GM12891 (cell line): ENCODE measurements around the gene GRB14.
"Not testable (repeated sequence)": the region's sequence is repeated elsewhere in the genome, so short reads cannot be mapped to it uniquely, and the experiment has no call there.

ENCODE experiments used
- DNase-seq: peaks from one replicate; pipeline ENCODE4 v3.0.0; 2011; ENCODE audit warnings: low spot score; ENCODE audit not compliant: insufficient read length
- FAIRE-seq: peaks from 2 replicates; lab custom pipeline; 2011; peaks lifted over from hg19 to GRCh38; lab: Jason Lieb, UNC
- PAX5 ChIP-seq: IDR thresholded peaks from 2 replicates; pipeline ENCODE4 v1.6.1; 2011; ENCODE audit warnings: low read length, moderate library complexity, mild to moderate bottlenecking; ENCODE audit not compliant: insufficient read depth, severe bottlenecking
- POLR2A ChIP-seq: IDR thresholded peaks from 2 replicates; pipeline ENCODE4 v1.6.1; 2011; ENCODE audit warnings: low read depth, low read length, control low read depth
- POLR2AphosphoS5 ChIP-seq: IDR thresholded peaks from 2 replicates; pipeline ENCODE4 v1.6.1; 2011; ENCODE audit warnings: low read depth, low read length, control low read depth
- POU2F2 ChIP-seq: IDR thresholded peaks from 2 replicates; pipeline ENCODE4 v1.6.1; 2011; ENCODE audit warnings: low read depth, mild to moderate bottlenecking, control low read depth, low read length, moderate library complexity
- SPI1 ChIP-seq: IDR thresholded peaks from 2 replicates; pipeline ENCODE4 v1.6.1; 2011; ENCODE audit warnings: low read depth, low read length, control low read depth
- TAF1 ChIP-seq: IDR thresholded peaks from 2 replicates; pipeline ENCODE4 v1.6.1; 2011; ENCODE audit warnings: low read depth, low read length, control low read depth

GRB14 gene

DNA sequence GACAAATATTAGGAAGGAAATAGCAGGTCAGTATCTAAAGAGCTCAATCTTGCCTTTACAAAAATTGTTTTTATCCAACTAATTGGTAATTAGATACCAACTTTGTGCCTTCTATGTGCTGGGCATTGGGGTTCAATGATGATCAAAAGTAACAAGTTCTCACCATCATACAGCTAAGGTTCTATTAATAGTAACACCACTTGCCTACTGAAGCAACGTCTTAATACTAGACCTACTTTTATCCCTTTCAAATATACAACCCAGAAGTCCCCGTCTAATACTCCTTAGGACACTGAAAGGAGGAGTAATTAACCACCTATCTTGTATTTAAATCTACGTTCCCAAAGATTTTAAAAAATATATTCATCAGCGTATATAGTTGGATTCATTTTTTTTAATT, 59.3 kb downstream of the GRB14 start:
- no peak for TF ChIP-seq PAX5
- TF ChIP-seq POLR2AphosphoS5 = no peak
- TF ChIP-seq SPI1 = no peak
- TF ChIP-seq POU2F2 = no peak
- TF ChIP-seq POLR2A = no peak
- no peak for TF ChIP-seq TAF1
- no peak for DNase-seq
- FAIRE-seq = no peak

DNA sequence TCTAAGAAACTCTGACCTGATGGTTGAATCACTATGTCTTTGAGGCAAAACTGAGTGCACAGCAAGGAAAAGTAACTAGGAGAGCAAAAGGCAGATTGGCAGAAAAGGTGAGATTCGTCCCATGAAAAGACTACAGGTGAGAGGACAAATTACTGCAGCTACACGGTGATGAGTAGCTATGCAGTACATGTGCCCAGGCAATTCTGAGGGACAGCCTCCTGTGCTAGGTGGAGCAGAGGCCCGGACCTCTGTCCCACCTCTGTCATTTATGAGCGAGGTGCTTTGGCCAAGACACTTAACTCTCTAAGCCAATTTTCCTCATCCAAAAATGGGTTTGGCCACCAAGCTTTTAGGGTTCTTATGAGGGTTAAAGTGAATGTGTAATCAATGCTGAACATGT, 59.9 kb downstream of the GRB14 start:
- DNase-seq (no peak), FAIRE-seq (no peak)
- no peak for TF ChIP-seq SPI1

DNA sequence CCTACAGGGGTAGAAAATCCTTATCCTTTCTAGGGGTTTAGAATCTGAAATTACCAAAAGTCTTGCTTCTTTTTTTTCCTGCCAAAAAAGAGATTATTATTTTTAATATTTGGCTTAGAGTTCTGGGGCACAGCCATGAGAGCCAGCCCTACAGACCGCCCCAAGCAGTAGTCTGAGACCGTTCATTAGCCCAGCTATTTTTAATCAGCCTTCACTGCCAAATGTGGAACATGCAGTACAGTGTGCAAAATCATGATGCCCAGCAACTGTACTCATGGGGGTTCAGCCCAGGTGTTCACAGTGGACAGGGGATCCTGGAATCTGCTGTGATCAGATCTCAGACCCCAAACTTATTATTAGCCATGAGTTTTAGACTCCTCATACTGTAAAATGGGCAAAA, 60.4 kb downstream of the GRB14 start:
- DNase-seq (no peak), FAIRE-seq (no peak)
- TF ChIP-seq POLR2AphosphoS5 (no peak), SPI1 (no peak), POLR2A (no peak)

DNA sequence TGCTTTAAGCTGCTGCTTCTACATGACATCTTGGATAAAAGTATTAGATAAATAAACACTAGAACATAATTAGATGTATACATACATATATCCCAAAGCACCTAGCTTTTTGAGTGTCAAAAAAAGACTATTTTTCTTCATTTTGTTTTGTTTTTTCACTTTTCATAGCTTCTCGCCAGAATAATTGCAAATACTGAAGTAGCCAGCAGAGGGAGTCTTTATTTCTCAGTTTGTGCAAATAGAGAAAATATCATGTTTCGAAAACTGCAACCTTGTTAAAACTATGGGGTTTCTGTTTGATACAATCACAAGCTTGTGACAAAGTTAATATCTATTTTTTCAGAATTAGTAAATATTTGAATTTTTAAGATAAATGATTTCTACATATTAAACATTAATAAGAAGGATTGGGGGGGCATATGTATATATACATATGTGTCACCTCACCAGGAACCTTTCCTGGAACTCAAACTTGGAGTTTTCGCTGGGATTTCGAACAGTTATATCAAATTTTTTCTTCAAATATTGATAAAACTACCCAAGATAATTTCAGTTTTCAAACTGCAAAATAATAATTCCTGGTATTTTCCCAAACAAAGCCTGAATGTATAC, 61.0 kb downstream of the GRB14 start:
- DNase-seq = no peak

DNA sequence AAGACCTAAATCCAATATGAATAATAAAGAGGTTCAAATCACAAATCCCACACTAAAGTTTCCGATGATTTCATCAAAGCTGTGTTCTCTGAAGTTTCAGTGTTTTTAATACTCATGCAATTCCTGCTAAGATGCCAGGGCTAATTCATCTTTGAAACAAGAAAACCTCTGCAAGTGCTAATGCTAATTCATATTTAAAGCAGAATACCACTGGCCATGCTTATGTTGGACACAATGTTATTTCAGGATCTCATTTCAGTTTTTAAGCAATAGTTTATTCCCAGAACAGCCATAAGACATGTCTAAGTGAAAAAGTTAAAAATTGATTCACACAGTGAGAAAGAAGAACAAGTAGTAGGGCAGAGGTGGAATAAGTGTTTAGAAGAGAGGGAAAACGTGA, 62.8 kb downstream of the GRB14 start:
- no peak for TF ChIP-seq POLR2AphosphoS5
- FAIRE-seq = no peak
- DNase-seq = no peak

More for the DNA sequence above, 61.0 kb downstream of the GRB14 start:
- no peak for FAIRE-seq
- no peak for TF ChIP-seq TAF1
- TF ChIP-seq PAX5 = no peak
- TF ChIP-seq POLR2AphosphoS5 = no peak
- TF ChIP-seq SPI1 = no peak
- no peak for TF ChIP-seq POU2F2
- no peak for TF ChIP-seq POLR2A

DNA sequence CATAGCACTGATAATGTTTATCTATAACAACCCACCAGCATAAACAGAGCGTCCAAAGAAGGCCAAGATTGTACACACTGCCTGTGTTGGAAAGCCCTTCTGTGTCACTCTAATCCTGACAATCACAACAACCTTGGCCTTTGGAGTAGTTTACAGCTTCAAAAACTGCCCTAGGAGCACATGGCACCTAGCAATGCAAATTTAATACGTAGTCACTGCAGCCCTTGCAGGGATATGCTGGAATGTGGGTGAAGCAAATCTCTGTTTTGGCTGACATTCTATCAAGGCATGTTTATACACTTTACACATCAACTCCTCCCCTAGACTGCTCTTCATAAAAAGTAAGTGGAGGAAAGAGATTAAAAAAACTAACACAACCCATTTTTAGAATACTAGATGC, 66.8 kb downstream of the GRB14 start:
- TF ChIP-seq PAX5 = no peak
- no peak for TF ChIP-seq TAF1
- no peak for TF ChIP-seq POLR2AphosphoS5
- no peak for DNase-seq

DNA sequence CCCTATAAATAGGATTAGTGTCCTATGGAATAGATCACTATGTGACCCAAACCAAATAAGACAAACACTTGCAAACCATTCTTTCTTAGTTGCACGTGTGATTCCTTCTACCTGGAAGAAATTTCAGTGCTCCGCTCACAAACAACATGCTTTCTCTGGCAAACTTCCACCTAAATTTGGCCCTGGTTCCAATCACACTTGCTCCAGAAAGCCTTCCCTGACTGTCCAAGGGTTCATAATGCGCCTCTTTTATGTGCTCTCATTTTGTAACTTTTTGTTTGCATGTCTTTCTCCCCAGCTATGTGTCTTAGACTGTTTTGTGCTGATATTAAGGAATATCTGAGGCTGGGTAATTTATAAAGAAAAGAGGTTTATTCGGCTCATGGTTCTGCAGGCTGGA, 69.8 kb downstream of the GRB14 start:
- DNase-seq = no peak
- no peak for FAIRE-seq
- no peak for TF ChIP-seq PAX5
- TF ChIP-seq POLR2A = no peak
- no peak for TF ChIP-seq SPI1
- TF ChIP-seq POU2F2 = no peak
- TF ChIP-seq POLR2AphosphoS5 = no peak
- no peak for TF ChIP-seq TAF1

More for the DNA sequence above, 66.8 kb downstream of the GRB14 start:
- FAIRE-seq = no peak

DNA sequence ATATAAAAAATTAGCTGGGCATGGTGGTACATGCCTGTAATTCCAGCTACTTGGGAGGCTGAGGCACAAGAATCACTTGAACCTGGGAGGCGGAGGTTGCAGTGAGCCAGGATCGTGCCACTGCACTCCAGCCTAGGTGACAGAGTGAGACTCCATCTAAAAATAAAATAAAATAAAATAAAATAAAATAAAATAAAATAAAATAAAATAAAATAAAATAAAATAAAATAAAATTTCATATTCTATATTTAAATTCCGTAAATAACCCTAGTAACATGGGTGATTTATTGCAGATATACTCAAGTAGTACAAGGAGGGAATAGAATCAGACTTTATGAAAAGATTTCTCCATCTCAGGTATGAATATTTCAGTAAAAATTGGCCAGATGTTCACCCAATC, 71.6 kb downstream of the GRB14 start:
- DNase-seq, FAIRE-seq: not testable (repeated sequence)

DNA sequence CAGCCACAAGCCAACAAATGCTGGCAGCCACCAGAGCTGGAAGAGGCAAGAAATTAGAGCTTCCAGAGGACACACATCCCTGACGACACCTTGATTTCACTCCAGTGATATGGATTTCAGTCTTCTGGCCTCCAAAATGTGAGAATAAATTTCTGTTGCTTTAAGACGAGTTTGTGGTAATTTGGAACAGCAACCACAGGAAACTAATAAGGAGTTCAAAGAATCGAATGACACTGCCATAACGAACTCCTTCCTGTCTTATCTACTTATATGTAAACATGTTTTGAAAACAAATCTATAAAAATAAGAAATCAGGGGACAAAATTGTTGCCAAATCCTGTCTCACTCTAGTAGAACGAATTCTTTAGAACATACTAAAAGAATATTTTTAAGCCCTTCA, 75.8 kb downstream of the GRB14 start:
- FAIRE-seq = no peak
- TF ChIP-seq POLR2A = no peak
- no peak for TF ChIP-seq POLR2AphosphoS5
- TF ChIP-seq TAF1 = no peak
- no peak for TF ChIP-seq POU2F2
- TF ChIP-seq SPI1 = no peak
- no peak for TF ChIP-seq PAX5
- no peak for DNase-seq

DNA sequence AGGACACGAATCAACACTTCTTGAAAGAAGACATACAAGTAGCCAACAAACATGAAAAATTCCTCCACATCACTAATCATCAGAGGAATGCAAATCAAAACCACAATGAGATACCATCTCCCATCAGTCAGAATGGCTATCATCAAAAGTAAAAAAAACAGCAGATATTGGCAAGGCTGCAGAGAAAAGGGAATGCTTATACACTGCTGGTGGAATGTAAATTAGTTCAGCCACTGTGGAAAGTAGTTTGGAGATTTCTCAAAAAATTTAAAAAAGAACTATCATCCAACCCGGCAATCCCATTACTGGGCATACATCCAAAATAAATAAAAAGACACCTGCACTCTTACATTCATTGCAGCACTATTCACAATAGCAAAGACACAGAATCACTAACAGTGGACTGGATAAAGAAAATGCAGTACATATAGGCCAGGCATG, 78.7 kb downstream of the GRB14 start:
- no peak for DNase-seq
- FAIRE-seq = no peak
- TF ChIP-seq POLR2AphosphoS5 = no peak
- no peak for TF ChIP-seq SPI1
- TF ChIP-seq POLR2A = no peak
- TF ChIP-seq PAX5 = no peak
- TF ChIP-seq TAF1 = no peak
- TF ChIP-seq POU2F2 = no peak

DNA sequence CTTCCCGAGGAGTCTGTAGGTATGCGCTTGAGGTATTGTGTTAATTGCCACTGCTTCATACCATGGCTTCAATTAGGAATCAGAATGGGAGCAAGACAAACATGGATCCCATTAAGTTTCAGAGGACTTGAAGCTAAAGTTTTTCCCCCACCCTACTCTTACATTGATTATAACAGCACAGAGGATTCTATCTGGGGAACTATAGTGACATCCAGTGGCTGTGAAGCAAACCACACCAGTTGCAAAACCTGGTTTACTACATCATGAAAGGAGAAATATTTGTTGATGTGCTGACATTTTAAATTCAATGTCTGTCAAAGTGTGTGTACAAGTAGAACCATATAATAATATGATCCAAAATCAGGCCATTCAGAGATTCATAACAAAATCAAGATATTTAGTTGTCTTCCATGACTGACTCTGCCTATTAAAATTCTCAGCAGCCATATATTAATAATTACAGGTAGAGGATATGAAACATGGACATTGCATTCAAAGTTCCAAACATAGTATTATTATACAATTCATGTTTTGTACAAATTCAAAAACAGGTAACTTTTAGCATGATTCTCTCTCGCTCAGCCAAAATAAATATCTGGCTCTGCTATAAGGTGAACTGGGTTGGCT, 82.9 kb downstream of the GRB14 start:
- DNase-seq = peak; percentile 2
- TF ChIP-seq POU2F2 (no peak), POLR2A (no peak), POLR2AphosphoS5 (no peak), TAF1 (no peak), SPI1 (no peak), PAX5 (no peak)
- FAIRE-seq = no peak
